Measurements from ENCODE around the gene C1orf210.

DNA sequence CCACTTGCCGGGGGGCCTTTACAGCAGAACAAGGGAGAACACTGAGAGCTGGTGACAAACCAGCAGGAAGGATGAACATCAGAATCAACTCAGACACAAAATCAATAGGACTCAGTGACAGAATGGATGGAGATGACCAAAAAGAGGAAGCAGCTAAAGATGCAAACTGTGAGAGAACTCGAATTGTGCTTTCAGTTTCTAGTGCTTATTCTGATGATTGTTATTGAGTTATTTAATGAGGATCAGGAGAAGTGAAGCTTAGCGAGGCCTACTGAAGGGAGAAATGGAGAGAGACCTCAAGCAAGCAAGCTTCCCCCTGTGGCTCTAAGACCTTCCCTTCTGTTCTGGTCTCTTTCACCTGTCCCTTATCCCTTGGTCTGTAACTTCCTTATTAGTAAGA is 45.9 kb downstream of the C1orf210 start:
- TF ChIP-seq, protein P1, sequence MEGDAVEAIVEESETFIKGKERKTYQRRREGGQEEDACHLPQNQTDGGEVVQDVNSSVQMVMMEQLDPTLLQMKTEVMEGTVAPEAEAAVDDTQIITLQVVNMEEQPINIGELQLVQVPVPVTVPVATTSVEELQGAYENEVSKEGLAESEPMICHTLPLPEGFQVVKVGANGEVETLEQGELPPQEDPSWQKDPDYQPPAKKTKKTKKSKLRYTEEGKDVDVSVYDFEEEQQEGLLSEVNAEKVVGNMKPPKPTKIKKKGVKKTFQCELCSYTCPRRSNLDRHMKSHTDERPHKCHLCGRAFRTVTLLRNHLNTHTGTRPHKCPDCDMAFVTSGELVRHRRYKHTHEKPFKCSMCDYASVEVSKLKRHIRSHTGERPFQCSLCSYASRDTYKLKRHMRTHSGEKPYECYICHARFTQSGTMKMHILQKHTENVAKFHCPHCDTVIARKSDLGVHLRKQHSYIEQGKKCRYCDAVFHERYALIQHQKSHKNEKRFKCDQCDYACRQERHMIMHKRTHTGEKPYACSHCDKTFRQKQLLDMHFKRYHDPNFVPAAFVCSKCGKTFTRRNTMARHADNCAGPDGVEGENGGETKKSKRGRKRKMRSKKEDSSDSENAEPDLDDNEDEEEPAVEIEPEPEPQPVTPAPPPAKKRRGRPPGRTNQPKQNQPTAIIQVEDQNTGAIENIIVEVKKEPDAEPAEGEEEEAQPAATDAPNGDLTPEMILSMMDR (IDR thresholded peaks at IDR 0.05 in 8 of 11, conservative IDR thresholded peaks at IDR 0.05 in 3 of 11) = no peak
- TF ChIP-seq POLR2A (IDR thresholded peaks at IDR 0.05) = no peak

Data from spleen (tissue), 7 donors.